Breast epithelium (tissue), 4 donors: ENCODE data around the gene FGF23. TPM values are rescaled to one million over a fixed set of nuclear protein-coding genes. Genes with fewer than 3 reads are reported as not detected.

Source experiments
- DNase-seq, 2 donors: peaks; one replicate each; pipeline ENCODE4 v3.0.0-alpha.2; 2019; ENCODE audit warnings: low spot score in 2 of 2
- H3K27ac ChIP-seq, 2 donors: fragments of 200-600 bp; sonication (generic) in 1 of 2; one replicate each; pipeline ENCODE4 v1.5.1; 2016 to 2019; ENCODE audit warnings: mild to moderate bottlenecking in 1 of 2
- H3K27me3 ChIP-seq, 2 donors: fragments of 200-600 bp; sonication (generic) in 1 of 2; one replicate each; pipeline versions ENCODE4 v1.5.1 to v1.6.0; 2017 to 2019; ENCODE audit warnings: control low read depth in 1 of 2, mild to moderate bottlenecking in 1 of 2
- H3K36me3 ChIP-seq: fragments of 200-600 bp; one replicate; pipeline ENCODE4 v1.5.1; 2019
- H3K4me1 ChIP-seq, 2 donors: fragments of 200-600 bp; sonication (generic); one replicate each; pipeline ENCODE4 v1.5.1; 2016 to 2019; ENCODE audit warnings: control low read depth in 1 of 2
- H3K4me3 ChIP-seq, 3 donors: fragments of 200-600 bp; sonication (generic); 1 replicate in 2 of 3; 2 replicates in 1 of 3; pipeline ENCODE4 v1.5.1; 2016 to 2019; ENCODE audit warnings: mild to moderate bottlenecking in 3 of 3, moderate library complexity in 2 of 3
- H3K9me3 ChIP-seq, 2 donors: fragments of 200-600 bp; sonication (generic) in 1 of 2; one replicate each; pipeline ENCODE4 v1.5.1; 2016 to 2019; ENCODE audit warnings: control low read depth in 1 of 2
- CTCF ChIP-seq, 3 donors: fragments of 450-650 bp; IDR thresholded peaks; one replicate each; pipeline ENCODE4 v1.5.1; 2016 to 2017; ENCODE audit warnings: antibody characterized with exemption in 3 of 3, mild to moderate bottlenecking in 3 of 3, moderate library complexity in 3 of 3
- POLR2A ChIP-seq: fragments of 450-650 bp; IDR thresholded peaks from one replicate; pipeline ENCODE4 v1.6.1; 2016; ENCODE audit warnings: antibody characterized with exemption, mild to moderate bottlenecking, moderate library complexity
- POLR2AphosphoS5 ChIP-seq, 3 donors: sonication (generic); formaldehyde crosslinking; IDR thresholded peaks; one replicate each; pipeline ENCODE4 v1.6.1; 2017; ENCODE audit warnings: antibody characterized with exemption in 3 of 3
- intact Hi-C: fragments of 100-400 bp; cut with DNase I; formaldehyde crosslinking; loops from one replicate; pipeline ENCODE4 v1.15.1; 2023; ENCODE audit warnings: low total_unique reads
- total RNA-seq, 3 donors: library from RNA; depleted of rRNA; stranded (reverse); fragments of >200 nt; gene quantifications; one replicate each; pipeline ENCODE4 v1.1.0, GENCODE V29; 2016

The FGF23 gene
- total RNA-seq, 3 donors from 2014 or later = not detected

- no peak overlapping the region for H3K27ac ChIP-seq
- H3K27me3 ChIP-seq = no peaks in the 10 kb centered on the region
- no peak overlapping the region for H3K4me3 ChIP-seq
- no peak for DNase-seq
- no peaks in the 10 kb centered on the region for H3K4me1 ChIP-seq
- H3K36me3 ChIP-seq = no peaks in the 10 kb centered on the region
- no peaks in the 10 kb centered on the region for H3K9me3 ChIP-seq
- TF ChIP-seq POLR2A = no peak
- TF ChIP-seq POLR2AphosphoS5 (IDR thresholded peaks at IDR 0.05) = no peak
- TF ChIP-seq CTCF (IDR thresholded peaks at IDR 0.05) = no peak
- intact Hi-C loops = no loop called here
These were observed 8.5 kb upstream of the FGF23 start for GRCh38 chr12:4388032-4388431.

- DNase-seq = no peak
- intact Hi-C loops = no loop called here
- Histone ChIP-seq H3K27ac (no peak overlapping the region), H3K4me3 (no peak overlapping the region), H3K4me1 (no peaks in the 10 kb centered on the region), H3K9me3 (no peaks in the 10 kb centered on the region), H3K36me3 (no peaks in the 10 kb centered on the region), H3K27me3 (no peaks in the 10 kb centered on the region)
- TF ChIP-seq POLR2AphosphoS5 (IDR thresholded peaks at IDR 0.05) = no peak
- no peak for TF ChIP-seq POLR2A
These were observed 8.1 kb upstream of the FGF23 start for GRCh38 chr12:4387607-4388006.

- H3K9me3 ChIP-seq = no peaks in the 10 kb centered on the region
- no peak for DNase-seq
- no peak overlapping the region for H3K27ac ChIP-seq
- no peaks in the 10 kb centered on the region for H3K36me3 ChIP-seq
- H3K4me3 ChIP-seq = no peak overlapping the region
- TF ChIP-seq POLR2AphosphoS5 (IDR thresholded peaks at IDR 0.05) (no peak), POLR2A (no peak), CTCF (IDR thresholded peaks at IDR 0.05) (no peak)
- intact Hi-C loops = no loop called here
- H3K27me3 ChIP-seq = no peaks in the 10 kb centered on the region
- no peaks in the 10 kb centered on the region for H3K4me1 ChIP-seq
These were observed 7.3 kb upstream of the FGF23 start for GRCh38 chr12:4386801-4387200.

- intact Hi-C loops = no loop called here
- TF ChIP-seq CTCF (IDR thresholded peaks at IDR 0.05) (no peak), POLR2A (no peak), POLR2AphosphoS5 (IDR thresholded peaks at IDR 0.05) (no peak)
- Histone ChIP-seq H3K4me1 (no peaks in the 10 kb centered on the region), H3K27me3 (peaks cover 0 to 9% of the 10 kb centered on the region in 2 donors), H3K36me3 (no peaks in the 10 kb centered on the region), H3K9me3 (no peaks in the 10 kb centered on the region), H3K4me3 (no peak overlapping the region), H3K27ac (no peak overlapping the region)
- no peak for DNase-seq
These were observed 3.9 kb upstream of the FGF23 start for GRCh38 chr12:4383304-4383865.

- Histone ChIP-seq H3K36me3 (no peaks in the 10 kb centered on the region), H3K9me3 (no peaks in the 10 kb centered on the region), H3K27me3 (peaks cover 0 to 10% of the 10 kb centered on the region in 2 donors), H3K4me1 (no peaks in the 10 kb centered on the region), H3K27ac (no peak overlapping the region), H3K4me3 (no peak overlapping the region)
- intact Hi-C loops = no loop called here
- no peak for TF ChIP-seq POLR2A
- no peak for TF ChIP-seq POLR2AphosphoS5 (IDR thresholded peaks at IDR 0.05)
- TF ChIP-seq CTCF (IDR thresholded peaks at IDR 0.05) = no peak
- DNase-seq = no peak
These were observed 820 bp upstream of the FGF23 start for GRCh38 chr12:4380332-4380731.
